Amniotic epithelial cell (primary cell): ENCODE data around the gene BLOC1S6.

Experiments used
- DNase-seq: peaks from one replicate; pipeline ENCODE4 v3.0.0-alpha.2; 2010; ENCODE audit warnings: low read depth

Gene BLOC1S6, protein sequence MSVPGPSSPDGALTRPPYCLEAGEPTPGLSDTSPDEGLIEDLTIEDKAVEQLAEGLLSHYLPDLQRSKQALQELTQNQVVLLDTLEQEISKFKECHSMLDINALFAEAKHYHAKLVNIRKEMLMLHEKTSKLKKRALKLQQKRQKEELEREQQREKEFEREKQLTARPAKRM

DNA sequence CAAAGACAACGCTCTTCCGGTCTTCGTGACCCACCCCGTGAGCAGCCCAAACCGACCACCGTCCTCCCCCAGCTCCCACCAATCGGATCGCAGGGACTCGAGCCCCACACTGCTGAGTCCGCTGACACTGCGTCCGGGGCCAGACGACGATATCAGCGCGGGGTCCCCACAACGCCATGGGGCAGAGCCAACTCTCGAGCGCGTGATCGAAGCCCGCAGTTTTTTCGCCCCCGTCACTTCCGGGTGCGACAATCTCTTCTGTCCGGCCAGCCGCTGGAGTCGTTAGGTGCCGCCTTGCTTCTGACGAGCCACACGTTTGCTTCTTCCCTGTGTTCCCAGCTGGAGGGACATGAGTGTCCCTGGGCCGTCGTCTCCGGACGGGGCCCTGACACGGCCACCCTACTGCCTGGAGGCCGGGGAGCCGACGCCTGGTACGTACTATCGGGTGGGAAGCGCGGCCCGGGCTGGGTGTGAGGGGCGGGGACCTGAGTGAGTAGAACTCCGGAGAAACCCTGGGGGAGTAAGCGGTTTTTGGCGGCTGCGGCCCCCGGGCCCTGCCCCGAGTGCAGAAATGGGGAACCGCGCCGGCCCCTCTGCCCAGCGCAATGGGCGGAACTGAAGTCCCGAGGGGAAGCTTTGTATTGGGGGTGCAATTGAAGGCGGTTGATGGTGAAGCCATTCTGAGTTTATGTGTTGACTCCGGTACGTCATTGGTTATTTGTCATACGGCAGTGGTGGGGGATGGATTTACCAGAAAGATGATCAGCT, at the start of gene BLOC1S6:
TSS of gene BLOC1S6 (plus strand) at position 285 of the 768 bp plus-strand sequence. CDS start at position 350, 65 bp downstream.
- DNase-seq, result peak; percentile 83

DNA sequence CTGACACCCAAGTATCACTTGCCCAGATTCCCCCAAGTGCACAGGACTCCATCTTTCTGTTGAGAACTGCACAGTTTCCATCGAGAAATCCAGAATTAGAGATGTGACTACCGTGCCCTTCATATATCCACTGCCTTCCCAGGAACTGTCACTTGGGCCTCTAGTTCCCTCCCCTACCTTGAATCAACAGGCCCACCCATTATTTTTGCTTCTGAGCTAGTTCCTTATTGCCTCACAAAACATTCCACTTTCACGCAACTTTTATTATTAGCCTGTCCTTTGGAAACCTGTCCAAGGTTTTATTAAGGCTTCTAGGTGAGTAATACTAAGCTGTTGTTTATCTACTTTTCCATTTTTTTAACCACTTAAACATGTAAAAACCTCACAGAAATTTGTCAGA, 47.5 kb upstream of the BLOC1S6 start:
- DNase-seq, result no peak

DNA sequence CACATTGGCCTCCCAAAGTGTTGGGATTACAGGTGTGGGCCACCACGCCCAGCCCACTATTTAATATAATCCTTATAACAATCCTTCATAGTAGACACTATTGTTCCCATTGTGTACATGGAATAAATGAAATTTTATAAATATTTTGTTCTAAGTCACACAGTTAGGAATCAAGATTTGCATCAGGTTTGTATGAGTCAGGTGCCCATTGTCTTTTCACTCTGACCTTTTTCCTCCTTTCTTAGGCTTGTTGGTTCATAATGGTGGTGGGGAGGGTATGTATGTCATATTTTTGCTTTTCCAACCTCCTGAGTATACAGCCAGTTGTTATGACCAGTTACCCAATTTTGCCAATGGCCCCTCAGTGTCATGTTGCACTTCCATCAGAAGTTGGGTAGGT, 46.6 kb upstream of the BLOC1S6 start:
- DNase-seq, result no peak

DNA sequence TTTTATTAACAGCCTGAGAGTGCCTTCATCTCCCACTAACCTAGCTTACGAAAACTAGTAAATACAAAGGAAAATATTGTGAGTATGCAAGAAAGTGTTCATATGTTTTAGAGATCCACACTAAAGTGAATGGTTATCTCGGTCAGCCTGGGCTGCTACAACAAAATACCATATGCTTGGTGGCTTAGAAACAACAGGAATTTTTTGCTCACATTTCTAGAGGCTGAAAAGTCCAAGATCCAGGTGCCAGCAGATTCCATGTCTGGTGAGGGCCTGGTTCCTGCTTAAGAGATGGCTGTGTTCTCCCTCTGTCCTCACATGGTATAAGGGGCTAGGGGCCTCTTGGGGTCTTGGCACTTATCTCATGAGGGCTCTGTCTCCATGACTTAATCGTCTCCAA, 44.1 kb upstream of the BLOC1S6 start:
- no peak for DNase-seq

DNA sequence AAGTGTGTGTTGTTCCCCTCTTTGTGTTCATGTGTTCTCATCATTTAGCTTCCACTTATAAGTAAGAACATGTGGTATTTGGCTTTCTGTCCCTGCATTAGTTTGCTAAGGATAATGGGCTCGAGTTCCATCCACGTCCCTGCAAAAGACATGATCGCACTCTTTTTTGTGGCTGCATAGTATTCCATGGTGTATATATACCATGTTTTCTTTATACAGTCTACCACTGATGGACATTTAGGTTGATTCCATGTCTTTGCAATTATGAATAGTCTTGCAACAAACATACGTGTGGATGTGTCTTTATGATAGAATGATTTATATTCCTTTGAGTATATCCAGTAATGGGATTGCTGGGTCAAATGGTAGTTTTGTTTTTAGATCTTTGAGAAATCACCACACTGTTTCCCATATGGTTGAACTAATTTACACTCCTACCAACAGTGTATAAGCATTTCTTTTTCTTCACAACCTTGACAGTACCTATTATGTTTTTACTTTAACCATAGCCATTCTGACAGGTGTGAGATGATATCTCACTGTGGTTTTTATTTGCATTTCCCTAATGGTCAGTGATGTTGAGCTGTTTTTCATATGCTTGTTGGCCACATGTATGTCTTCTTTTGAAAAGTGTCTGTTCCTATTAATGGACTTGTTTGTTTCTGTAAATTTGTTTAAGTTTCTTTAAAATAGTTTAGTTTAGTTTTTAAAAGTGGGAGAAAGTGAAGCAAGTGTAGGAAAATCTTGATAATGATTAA, 42.7 kb upstream of the BLOC1S6 start:
- DNase-seq, result no peak

DNA sequence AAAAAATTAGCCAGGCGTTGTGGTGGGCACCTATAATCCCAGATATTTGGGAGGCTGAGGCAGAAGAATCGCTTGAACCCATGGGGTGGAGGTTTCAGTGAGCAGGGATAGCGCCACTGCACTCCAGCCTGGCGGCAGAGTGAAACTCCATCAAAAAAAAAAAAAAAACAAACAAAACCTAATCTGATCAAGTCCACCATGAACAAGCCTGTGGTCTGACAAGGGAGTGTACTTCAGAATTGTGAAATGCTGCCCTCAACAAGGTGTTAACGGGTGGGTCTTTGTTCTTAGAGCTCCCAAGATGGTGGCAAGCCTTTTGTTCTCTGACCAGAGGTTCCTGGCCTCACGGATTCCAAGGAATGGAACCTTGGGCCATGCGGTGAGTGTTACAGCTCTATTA, 40.4 kb upstream of the BLOC1S6 start:
- no peak for DNase-seq

DNA sequence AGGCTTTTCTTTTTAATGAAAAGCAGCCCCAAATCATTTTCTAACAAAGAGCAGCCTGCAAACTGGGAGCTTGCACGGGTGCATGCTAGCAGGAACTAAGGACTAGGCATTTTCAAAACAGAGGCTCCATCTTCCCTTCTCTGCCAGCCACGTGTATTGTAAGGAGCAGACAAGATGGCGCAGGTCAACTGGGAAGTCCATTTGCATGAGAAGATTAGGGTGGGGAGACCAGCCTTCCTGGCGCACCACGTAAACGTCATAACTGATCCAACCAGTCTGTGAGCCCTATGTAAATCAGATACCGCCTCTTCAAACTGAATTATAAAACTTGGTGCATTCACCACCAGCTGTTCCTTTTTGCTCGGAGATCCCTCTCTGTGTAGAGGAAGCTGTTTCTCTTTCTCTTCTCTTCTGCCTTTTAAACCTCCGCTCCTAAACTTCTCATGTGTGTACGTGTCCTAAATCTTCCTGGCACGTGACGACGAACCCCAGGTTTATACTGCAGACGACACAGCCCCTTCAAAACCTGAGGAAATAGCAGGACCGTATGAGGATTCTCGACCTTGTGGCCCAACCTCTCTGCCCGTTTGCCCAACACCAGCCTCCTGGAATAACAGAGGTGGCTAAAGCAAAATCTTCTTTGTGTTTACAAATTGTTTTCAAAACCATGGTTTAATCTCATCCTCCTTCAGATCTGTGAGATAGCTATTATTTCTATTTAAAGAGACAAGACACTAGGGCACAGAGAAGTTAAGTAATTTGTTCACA, 38.2 kb upstream of the BLOC1S6 start:
- no peak for DNase-seq

DNA sequence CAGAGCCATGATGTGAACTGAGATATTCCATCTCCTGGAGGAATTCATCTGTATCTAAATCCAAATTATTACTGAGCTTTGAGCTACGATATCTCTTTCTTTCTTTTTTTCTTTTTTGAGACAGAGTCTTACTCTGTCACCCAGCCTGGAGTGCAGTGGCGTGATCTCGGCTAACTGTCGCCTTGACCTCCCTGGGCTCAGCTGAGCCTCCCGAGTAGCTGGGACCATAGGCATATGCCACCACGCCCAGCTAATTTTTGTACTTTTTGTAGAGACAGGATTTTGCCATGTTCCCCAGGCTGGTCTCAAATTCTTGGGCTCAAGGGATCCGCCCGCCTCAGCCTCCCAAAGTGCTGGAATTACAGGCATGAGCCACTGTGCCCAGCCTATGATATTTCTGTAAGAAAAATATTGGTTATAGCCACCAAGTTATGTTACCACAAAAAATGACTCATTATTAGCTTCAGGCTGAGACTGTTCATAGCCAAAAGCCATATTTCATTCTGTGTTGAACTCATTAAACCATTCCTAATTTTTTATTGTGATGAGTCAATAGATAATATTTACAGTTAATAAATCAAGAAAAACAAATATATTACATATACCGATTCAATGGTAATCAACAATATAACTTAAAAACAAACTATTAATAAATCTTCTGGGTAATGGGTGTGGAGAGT, 37.5 kb upstream of the BLOC1S6 start:
- peak; percentile 26 for DNase-seq

DNA sequence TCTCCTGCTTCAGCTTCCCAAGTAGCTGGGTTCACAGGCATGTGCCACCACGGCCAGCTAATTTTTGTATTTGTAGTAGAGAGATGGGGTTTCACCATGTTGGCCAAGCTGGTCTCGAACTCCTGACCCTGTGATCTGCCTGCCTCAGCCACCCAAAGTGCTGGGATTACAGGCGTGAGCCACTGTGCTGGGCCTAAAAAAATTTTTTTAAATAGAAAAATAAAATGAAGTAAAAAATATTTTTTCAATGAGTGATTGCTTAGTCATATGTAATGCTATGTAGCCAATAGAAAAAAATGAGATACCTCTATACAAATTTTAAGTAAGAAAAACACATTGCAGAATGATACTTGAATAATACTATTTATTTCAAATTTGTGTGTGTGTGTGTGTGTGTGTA, 36.7 kb upstream of the BLOC1S6 start:
- peak; percentile 4 for DNase-seq

DNA sequence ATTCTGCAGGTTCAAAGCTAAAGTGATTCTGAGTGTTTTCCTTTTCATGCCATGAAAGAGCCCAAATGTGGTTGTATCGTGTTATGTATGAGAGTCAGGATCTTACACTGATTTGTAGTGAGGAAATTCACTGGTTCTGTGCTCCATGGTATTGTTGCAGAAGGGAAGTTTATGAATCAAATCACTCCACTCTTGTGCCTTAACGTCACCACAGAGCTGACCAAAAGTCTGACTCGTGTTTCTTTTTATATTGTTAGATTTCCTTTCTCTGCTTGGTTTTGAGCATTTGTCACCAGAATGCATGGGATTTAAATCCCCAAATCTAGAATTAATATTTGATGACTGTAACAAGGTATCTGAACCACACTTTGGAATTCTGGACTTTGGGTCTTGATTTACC, 35.5 kb upstream of the BLOC1S6 start:
- DNase-seq, result no peak

DNA sequence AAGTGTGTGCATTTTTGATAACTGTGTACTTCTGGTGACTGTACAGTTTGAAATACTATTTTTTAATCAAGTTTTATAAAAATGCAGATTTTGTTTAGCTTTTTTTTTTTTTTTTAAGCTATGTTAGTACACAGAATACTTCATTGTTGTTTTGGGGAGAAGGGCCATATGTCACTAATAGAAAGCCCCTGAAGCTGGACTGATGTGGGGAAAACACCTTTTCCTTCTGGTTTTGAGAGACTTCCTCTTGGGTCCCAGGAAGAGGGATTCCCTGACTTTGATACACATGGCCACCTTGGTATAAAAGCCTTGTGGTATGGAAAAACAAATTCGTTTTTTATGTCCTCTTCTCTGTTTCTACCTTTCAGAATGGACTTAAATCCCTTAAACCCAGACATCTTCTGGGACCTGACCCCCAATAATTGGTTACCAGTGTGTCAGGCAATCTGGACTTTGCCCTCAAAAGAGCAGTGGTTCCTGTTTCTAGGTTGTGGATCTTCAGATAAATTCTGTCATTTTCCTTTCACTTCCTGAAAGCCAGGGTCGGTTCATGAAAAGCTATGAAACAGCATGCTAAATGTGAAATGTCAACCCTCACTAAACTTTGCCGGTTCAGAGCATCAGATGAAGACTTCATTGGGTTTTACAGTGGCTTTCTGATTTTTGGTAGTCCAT, 31.1 kb upstream of the BLOC1S6 start:
- DNase-seq, result no peak

DNA sequence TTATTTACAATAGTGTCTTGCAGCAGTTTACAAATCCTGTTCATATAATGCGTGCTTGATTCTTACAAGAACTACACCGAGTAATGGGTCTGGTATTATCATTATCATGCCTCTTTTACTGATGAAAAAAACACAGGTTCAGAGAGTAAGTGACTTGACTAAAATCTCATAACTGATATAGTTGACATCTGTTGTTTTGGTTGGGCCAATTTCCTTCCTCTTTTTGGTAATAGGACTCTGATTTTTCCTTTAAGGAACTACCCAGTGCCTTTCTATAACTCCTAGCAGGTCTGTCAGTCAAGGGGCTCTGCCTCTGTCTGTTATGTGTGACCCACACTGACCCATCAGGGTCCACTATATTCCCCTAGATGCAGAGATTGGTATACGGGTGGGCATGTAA, 14.6 kb upstream of the BLOC1S6 start:
- no peak for DNase-seq

DNA sequence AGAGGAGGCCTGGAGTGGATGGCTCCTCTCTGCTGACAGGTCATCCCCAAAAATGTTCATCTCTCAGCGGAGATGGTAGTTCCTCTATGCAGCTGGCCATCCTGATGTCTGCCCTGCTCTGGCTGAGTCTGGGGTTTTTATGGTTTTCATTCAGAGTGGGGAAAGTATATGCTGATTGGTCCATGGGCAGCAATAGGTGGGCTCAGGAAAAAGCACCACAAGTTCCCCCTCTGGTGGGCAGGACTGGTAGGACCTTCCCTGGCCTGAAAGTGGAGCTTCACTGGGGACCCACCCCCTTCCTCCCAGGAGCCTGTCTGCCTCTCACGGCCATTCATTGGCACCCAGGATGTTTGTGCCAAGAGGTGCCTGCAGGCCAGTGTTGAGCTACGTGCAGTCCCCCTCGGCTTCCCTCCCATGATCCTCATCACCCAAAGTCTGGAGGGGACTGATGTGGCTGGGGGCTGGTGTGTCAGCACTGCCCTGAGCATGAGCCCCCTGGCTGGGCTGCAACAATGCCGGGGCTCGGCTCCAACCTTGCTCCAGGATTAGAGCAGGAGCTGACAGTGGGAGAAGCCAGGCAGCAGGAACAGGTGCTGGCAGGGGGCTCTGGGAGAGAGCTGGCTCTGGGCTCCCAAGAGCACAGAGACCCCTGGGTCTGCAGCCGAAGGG, 13.1 kb upstream of the BLOC1S6 start:
- DNase-seq, result peak; percentile 13

DNA sequence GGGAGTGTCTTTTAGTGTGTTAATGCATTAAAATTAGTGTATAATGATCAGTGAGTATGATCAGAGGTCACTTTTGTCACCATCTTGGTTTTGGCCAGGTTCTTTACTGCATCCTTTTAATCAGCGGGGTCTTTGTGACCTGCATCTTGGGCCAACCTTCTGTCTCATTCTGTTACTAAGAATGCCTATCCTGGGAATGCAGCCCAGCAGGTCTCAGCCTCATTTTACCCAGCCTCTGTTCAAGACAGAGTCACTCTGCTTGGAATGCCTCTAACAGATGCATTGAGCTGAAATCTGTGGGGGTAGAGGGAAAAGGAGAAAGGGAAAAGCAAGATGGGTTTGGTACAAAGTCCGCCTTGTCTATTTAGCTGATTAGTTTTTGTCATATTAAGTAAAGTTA, 5.3 kb upstream of the BLOC1S6 start:
- no peak for DNase-seq

DNA sequence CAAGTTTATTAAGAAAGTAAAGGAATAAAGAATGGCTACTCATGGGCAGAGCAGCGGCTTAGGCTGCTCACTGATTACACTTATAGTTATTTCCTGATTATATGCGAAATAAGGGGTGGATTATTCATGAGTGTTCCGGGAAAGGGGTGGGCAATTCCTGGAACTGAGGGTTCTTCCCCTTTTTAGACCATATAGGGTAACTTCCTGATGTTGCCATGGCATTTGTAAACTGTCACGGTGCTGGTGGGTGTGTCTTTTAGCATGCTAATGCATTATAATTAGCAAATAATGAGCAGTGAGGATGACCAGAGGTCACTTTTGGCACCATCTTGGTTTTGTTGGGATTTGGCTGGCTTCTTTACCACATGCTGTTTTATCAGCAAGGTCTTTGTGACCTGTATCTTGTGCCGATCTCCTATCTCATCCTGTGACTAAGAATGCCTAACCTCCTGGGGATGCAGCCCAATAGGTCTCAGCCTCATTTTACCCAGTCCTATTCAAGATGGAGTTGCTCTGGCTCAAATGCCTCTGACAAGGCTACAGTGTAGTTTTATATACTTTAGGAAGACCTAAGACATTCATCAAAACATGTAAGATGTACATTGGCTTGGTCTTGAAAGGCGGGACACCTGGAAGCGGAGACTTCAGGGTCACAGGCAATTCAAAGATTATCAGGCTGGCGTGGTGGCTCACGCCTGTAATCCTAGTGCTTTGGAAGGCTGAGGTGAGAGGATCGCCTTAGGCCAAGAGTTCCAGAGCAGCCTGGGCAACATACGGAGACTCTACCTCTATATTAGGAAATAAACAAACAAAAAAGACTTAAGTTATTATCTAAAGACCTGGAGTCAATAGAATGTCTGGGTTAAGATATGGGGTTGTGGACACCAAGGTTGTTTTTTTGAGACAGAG, 3.2 kb upstream of the BLOC1S6 start:
- no peak for DNase-seq

DNA sequence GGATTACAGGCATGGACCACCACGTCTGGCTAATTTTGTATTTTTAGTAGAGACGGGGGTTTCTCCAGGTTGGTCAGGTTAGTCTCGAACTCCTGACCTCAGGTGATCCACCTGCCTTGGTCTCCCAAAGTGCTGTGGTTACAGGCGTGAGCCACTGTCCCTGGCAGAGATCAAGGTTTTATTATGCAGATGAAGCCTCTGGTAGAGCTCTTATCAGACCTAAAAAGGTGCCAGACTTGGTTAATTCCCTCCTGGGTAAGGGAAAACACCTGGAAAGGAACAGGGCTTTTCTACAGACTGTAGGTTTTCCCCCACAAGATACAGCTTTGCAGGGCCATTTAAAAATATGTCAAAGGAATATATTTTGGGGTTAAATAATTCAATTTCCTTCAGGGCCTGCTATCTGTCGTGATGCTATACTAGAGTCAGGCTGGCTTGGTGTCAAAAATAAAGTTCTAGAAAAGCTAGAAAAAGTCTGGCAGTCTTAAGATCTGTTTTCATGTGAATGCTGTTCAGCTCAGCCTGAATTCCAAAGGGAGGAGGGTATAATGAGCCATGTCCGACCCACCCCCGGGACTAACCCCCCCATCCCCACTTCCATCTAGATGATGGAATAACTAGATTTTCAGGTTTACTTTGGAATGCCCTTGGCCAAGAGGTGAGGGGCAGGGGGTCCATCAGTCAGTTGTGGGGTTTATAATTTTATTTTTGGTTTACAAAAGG, 1.9 kb upstream of the BLOC1S6 start:
- no peak for DNase-seq

DNA sequence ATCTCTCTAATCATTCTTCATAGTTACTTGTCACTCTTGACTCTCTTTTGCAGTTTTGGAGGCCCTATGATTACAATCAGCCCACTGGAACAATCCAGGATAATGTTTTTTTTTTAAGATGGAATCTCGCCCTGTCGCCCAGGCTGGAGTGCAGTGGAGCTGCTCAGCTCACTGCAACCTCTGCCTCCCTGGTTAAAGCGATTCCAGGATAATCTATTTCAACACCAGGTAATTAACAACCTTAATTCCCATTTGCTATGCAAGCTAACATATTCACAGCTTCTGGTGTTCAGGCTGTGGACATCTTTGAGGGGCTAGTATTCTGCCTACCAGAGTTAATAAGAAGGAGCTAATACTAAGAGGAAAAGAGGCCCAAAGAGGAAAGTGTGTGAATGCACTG, 1.1 kb upstream of the BLOC1S6 start:
- DNase-seq, result no peak

DNA sequence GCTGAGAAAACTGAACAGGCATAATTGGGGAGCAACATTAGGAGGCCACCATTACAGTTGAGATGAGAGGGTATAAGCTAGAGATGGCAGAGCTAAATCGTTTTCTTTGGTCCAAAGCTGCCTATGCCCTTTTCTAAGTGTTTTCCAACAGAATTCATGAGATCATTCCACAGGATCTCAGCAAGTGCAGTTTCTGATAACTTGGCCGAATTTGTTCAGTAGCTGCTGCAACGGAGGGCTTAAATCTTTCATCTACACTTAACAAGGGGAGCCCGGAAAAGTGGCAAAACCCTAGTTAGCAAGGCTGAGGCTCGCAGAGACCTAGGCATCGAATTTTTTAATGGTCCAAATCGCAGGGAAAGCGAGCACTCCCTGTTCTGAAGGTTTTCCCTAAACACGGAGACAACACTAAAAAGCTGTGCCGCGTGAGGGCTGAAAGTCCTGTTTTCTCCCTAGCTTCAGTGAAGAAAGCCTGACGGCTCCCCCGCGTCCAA, 531 bp upstream of the BLOC1S6 start:
- peak; percentile 10 for DNase-seq

DNA sequence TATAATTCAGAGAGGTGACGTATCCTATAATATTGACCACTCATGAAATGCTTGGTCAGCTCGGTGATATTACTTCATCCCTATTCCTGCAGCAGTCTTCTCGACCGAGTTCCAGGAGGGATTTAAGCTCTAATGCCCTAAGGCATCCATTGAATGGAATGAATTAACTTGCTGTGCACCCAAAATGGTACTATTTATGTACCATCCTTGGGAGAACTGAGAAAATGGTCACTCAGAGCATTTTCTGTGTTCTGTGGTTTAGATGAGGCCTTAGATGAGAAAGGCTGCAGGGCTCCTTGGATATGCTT, 638 bp downstream of the BLOC1S6 start:
- no peak for DNase-seq
